ENCODE results near the gene MTCH1. TPM values are rescaled to one million over a fixed set of nuclear protein-coding genes. Genes with fewer than 3 reads are reported as not detected.

MTCH1 gene
- total and polyA plus RNA-seq, 2 experiments from 2014 or later = 108 to 271 TPM

DNA sequence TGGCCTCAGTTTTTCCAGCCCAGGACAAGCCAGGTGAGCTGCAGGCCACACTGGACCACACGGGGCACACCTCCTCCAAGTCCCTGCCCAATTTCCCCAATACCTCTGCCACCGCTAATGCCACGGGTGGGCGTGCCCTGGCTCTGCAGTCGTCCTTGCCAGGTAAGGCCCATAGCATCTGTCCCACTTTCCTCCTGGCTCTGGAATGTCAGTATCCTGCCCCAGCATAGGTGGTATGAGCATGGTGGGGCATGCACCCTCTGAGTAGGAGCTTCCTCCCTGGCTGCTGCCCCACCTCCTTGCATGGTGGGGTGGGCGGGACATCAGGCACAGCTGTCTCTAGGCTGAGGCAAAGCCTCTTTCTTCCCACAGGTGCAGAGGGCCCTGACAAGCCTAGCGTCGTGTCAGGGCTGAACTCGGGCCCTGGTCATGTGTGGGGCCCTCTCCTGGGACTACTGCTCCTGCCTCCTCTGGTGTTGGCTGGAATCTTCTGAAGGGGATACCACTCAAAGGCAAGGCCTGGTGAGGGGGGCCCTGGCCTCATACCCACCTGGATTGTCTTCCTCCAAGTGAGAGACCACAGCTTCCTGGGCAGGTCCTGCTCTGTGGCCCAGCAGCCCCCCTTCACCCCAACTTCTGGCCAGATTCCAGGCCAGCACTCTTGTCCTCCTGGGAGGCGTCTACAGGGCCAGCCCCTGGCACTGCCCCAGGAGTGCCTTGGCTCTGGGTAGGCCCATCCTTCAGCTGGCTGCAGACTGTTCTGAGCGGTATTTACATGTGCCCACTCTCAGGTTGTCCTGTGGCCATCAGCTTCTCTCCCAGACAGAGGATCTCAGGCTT, 22.3 kb downstream of the MTCH1 start (continued):
- TF ChIP-seq, protein P1, sequence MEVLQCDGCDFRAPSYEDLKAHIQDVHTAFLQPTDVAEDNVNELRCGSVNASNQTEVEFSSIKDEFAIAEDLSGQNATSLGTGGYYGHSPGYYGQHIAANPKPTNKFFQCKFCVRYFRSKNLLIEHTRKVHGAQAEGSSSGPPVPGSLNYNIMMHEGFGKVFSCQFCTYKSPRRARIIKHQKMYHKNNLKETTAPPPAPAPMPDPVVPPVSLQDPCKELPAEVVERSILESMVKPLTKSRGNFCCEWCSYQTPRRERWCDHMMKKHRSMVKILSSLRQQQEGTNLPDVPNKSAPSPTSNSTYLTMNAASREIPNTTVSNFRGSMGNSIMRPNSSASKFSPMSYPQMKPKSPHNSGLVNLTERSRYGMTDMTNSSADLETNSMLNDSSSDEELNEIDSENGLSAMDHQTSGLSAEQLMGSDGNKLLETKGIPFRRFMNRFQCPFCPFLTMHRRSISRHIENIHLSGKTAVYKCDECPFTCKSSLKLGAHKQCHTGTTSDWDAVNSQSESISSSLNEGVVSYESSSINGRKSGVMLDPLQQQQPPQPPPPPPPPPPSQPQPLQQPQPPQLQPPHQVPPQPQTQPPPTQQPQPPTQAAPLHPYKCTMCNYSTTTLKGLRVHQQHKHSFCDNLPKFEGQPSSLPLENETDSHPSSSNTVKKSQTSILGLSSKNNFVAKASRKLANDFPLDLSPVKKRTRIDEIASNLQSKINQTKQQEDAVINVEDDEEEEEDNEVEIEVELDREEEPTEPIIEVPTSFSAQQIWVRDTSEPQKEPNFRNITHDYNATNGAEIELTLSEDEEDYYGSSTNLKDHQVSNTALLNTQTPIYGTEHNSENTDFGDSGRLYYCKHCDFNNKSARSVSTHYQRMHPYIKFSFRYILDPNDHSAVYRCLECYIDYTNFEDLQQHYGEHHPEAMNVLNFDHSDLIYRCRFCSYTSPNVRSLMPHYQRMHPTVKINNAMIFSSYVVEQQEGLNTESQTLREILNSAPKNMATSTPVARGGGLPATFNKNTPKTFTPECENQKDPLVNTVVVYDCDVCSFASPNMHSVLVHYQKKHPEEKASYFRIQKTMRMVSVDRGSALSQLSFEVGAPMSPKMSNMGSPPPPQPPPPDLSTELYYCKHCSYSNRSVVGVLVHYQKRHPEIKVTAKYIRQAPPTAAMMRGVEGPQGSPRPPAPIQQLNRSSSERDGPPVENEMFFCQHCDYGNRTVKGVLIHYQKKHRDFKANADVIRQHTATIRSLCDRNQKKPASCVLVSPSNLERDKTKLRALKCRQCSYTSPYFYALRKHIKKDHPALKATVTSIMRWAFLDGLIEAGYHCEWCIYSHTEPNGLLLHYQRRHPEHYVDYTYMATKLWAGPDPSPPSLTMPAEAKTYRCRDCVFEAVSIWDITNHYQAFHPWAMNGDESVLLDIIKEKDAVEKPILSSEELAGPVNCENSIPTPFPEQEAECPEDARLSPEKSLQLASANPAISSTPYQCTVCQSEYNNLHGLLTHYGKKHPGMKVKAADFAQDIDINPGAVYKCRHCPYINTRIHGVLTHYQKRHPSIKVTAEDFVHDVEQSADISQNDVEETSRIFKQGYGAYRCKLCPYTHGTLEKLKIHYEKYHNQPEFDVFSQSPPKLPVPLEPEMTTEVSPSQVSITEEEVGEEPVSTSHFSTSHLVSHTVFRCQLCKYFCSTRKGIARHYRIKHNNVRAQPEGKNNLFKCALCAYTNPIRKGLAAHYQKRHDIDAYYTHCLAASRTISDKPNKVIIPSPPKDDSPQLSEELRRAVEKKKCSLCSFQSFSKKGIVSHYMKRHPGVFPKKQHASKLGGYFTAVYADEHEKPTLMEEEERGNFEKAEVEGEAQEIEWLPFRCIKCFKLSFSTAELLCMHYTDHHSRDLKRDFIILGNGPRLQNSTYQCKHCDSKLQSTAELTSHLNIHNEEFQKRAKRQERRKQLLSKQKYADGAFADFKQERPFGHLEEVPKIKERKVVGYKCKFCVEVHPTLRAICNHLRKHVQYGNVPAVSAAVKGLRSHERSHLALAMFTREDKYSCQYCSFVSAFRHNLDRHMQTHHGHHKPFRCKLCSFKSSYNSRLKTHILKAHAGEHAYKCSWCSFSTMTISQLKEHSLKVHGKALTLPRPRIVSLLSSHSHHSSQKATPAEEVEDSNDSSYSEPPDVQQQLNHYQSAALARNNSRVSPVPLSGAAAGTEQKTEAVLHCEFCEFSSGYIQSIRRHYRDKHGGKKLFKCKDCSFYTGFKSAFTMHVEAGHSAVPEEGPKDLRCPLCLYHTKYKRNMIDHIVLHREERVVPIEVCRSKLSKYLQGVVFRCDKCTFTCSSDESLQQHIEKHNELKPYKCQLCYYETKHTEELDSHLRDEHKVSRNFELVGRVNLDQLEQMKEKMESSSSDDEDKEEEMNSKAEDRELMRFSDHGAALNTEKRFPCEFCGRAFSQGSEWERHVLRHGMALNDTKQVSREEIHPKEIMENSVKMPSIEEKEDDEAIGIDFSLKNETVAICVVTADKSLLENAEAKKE (CRISPR knock-in tag; IDR thresholded peaks at IDR 0.05) = no peak
- TF ChIP-seq JUNB (IDR thresholded peaks at IDR 0.05; ENCODE audit: unreplicated experiment) (no peak), ZNF331 (CRISPR knock-in tag; IDR thresholded peaks at IDR 0.05; ENCODE audit: low read depth) (no peak)
- TF ChIP-seq, protein P2, sequence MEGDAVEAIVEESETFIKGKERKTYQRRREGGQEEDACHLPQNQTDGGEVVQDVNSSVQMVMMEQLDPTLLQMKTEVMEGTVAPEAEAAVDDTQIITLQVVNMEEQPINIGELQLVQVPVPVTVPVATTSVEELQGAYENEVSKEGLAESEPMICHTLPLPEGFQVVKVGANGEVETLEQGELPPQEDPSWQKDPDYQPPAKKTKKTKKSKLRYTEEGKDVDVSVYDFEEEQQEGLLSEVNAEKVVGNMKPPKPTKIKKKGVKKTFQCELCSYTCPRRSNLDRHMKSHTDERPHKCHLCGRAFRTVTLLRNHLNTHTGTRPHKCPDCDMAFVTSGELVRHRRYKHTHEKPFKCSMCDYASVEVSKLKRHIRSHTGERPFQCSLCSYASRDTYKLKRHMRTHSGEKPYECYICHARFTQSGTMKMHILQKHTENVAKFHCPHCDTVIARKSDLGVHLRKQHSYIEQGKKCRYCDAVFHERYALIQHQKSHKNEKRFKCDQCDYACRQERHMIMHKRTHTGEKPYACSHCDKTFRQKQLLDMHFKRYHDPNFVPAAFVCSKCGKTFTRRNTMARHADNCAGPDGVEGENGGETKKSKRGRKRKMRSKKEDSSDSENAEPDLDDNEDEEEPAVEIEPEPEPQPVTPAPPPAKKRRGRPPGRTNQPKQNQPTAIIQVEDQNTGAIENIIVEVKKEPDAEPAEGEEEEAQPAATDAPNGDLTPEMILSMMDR (conservative IDR thresholded peaks at IDR 0.05; ENCODE audit: low read depth in 2 of 2) = no peak

DNA sequence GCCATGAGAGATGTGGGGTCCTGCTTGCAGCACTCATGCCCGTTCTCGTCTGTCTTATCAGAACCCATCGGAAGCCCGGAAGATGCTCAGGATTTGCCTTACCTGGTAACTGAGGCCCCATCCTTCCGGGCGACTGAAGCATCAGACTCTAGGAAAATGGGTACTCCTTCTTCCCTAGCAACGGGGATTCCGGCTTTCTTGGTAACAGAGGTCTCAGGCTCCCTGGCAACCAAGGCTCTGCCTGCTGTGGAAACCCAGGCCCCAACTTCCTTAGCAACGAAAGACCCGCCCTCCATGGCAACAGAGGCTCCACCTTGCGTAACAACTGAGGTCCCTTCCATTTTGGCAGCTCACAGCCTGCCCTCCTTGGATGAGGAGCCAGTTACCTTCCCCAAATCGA, 23.1 kb downstream of the MTCH1 start:
- H2AFZ ChIP-seq = no peak overlapping the region
- DNase-seq (ENCODE audit: low spot score) = peak; percentile 98
- no peaks in the 10 kb centered on the region for H3K9me3 Mint-ChIP-seq
- TF ChIP-seq CREB1 (CRISPR knock-in tag; IDR thresholded peaks at IDR 0.05; ENCODE audit: low read depth) = no peak
- TF ChIP-seq, protein P3, sequence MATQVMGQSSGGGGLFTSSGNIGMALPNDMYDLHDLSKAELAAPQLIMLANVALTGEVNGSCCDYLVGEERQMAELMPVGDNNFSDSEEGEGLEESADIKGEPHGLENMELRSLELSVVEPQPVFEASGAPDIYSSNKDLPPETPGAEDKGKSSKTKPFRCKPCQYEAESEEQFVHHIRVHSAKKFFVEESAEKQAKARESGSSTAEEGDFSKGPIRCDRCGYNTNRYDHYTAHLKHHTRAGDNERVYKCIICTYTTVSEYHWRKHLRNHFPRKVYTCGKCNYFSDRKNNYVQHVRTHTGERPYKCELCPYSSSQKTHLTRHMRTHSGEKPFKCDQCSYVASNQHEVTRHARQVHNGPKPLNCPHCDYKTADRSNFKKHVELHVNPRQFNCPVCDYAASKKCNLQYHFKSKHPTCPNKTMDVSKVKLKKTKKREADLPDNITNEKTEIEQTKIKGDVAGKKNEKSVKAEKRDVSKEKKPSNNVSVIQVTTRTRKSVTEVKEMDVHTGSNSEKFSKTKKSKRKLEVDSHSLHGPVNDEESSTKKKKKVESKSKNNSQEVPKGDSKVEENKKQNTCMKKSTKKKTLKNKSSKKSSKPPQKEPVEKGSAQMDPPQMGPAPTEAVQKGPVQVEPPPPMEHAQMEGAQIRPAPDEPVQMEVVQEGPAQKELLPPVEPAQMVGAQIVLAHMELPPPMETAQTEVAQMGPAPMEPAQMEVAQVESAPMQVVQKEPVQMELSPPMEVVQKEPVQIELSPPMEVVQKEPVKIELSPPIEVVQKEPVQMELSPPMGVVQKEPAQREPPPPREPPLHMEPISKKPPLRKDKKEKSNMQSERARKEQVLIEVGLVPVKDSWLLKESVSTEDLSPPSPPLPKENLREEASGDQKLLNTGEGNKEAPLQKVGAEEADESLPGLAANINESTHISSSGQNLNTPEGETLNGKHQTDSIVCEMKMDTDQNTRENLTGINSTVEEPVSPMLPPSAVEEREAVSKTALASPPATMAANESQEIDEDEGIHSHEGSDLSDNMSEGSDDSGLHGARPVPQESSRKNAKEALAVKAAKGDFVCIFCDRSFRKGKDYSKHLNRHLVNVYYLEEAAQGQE (IDR thresholded peaks at IDR 0.05; ENCODE audit: unreplicated experiment) = no peak
- no peak for TF ChIP-seq STAT1 (IDR thresholded peaks at IDR 0.05; ENCODE audit: unreplicated experiment)
- TF ChIP-seq EZH2 (IDR thresholded peaks at IDR 0.05; ENCODE audit: low read depth, unreplicated experiment) = no peak
- no peak for TF ChIP-seq POLR2AphosphoS5 (IDR thresholded peaks at IDR 0.05; ENCODE audit: low read depth)
- TF ChIP-seq, protein P4, sequence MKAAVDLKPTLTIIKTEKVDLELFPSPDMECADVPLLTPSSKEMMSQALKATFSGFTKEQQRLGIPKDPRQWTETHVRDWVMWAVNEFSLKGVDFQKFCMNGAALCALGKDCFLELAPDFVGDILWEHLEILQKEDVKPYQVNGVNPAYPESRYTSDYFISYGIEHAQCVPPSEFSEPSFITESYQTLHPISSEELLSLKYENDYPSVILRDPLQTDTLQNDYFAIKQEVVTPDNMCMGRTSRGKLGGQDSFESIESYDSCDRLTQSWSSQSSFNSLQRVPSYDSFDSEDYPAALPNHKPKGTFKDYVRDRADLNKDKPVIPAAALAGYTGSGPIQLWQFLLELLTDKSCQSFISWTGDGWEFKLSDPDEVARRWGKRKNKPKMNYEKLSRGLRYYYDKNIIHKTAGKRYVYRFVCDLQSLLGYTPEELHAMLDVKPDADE (IDR thresholded peaks at IDR 0.05) = no peak

More for the DNA sequence above, 23.1 kb downstream of the MTCH1 start:
- H3K27me3 ChIP-seq (ENCODE audit: insufficient read depth) = no peaks in the 10 kb centered on the region
- Mint-ChIP-seq H3K4me1 (peaks cover 20% of the 10 kb centered on the region), H3K27me3 (ENCODE audit: insufficient read depth, low read depth, poor library complexity) (peaks cover 8% of the 10 kb centered on the region), H3K4me3 (no peak overlapping the region), H3K36me3 (ENCODE audit: low read depth) (peaks cover 10% of the 10 kb centered on the region), H3K27ac (no peak overlapping the region; the same call in 1 of the 2 replicates)
- no peak overlapping the region for H3K4me2 ChIP-seq
- no peaks in the 10 kb centered on the region for H3K79me2 ChIP-seq (replicated peaks; ENCODE audit: insufficient read depth)
- H3K9me2 ChIP-seq (ENCODE audit: insufficient read depth) = no peaks in the 10 kb centered on the region
- ATAC-seq = peak; percentile 76
- no peak overlapping the region for H3K4me3 ChIP-seq
- H3K27ac ChIP-seq (ENCODE audit: low read depth) = no peak overlapping the region
- H3F3A ChIP-seq (replicated peaks; ENCODE audit: low read depth) = no peaks in the 10 kb centered on the region; the same call in 1 of the 2 replicates
- no peaks in the 10 kb centered on the region; the same call in none of the 2 replicates for H4K20me1 ChIP-seq (replicated peaks; ENCODE audit: insufficient read depth)
- 0 out of 2 replicates have a peak, but pooled peaks cover 2% of the 10 kb centered on the region for H3K36me3 ChIP-seq (ENCODE audit: insufficient read depth)
- no peaks in the 10 kb centered on the region; the same call in 1 of the 2 replicates for H3K4me1 ChIP-seq (ENCODE audit: insufficient read depth)
